ENCODE data around the gene C1orf21.

DNA sequence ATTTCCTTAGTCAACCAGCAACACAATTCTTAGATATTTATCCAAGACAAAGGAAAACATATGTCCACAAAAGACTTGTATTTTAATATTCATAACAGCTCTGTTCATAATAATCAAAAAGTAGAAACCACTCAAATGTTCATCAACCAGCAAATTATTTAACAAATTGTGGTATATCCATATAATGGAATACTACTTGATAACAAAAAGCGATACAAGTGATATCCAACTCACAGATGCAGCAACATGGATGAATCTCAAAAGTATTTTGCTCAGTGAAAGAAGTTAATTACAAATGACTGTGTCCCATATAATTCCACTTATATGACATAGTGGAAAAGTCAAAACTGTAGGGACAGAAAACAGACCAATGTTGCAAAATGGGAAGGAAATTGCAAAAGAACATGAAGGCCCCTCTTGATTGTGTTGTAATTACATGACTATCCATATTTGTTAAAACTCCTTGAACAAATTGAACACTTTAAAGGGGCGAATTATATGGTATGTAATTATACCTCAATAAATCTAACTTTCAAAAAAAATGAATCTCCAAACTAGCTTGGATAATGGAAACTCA is 250.9 kb downstream of the C1orf21 start:
- TF ChIP-seq POLR2A (IDR thresholded peaks at IDR 0.05; ENCODE audit: low read depth, low read length) (no peak), POLR2AphosphoS5 (IDR thresholded peaks at IDR 0.05; ENCODE audit: low read depth, low read length) (no peak), TAF1 (IDR thresholded peaks at IDR 0.05; ENCODE audit: borderline replicate concordance, low read depth, low read length) (no peak)
